Natural killer cell (primary cell): ENCODE data around the gene ACTL6A. TPM values are rescaled to one million over a fixed set of nuclear protein-coding genes. Genes with fewer than 3 reads are reported as not detected.
"Not testable (repeated sequence)": the region's sequence is repeated elsewhere in the genome, so short reads cannot be mapped to it uniquely, and the experiment has no call there.

ENCODE experiments used
- ATAC-seq, 3 donors: fragments of 150-1000 bp in 2 of 3; fragments of 200-7000 bp in 1 of 3; cut with Tn5 transposase; 1 replicate in 1 of 3; 2 replicates in 2 of 3; pipeline ENCODE4 v1.10.0; 2021; ENCODE audit warnings: mild to moderate bottlenecking in 2 of 3, moderate library complexity in 2 of 3
- DNase-seq, 2 donors: peaks; one replicate each; pipeline versions ENCODE4 v3.0.0 to v3.0.0-alpha.2; 2013 to 2021; ENCODE audit warnings: mixed read lengths in 1 of 2
- H3K27ac ChIP-seq: one replicate; pipeline ENCODE4 v1.5.1; 2013; ENCODE audit warnings: mild to moderate bottlenecking, low read length
- H3K27me3 ChIP-seq: one replicate; pipeline ENCODE4 v1.6.1; 2013; ENCODE audit warnings: low read length; ENCODE audit not compliant: control insufficient read depth, insufficient read depth
- H3K36me3 ChIP-seq: one replicate; pipeline ENCODE4 v1.6.1; 2013; ENCODE audit warnings: low read length; ENCODE audit not compliant: control insufficient read depth, insufficient read depth
- H3K4me1 ChIP-seq: one replicate; pipeline ENCODE4 v1.6.1; 2013; ENCODE audit warnings: low read length; ENCODE audit not compliant: control insufficient read depth, insufficient read depth
- H3K4me3 ChIP-seq: one replicate; pipeline ENCODE4 v1.5.1; 2013; ENCODE audit warnings: low read length
- H3K9me3 ChIP-seq: one replicate; pipeline ENCODE4 v1.6.1; 2013; ENCODE audit warnings: low read length; ENCODE audit not compliant: control insufficient read depth, insufficient read depth
- H3K27ac Mint-ChIP-seq, 2 donors: one replicate each; pipeline ENCODE4 v1.8.0; 2022; ENCODE audit warnings: mild to moderate bottlenecking in 2 of 2, mixed read lengths in 2 of 2, moderate library complexity in 1 of 2
- H3K27me3 Mint-ChIP-seq, 2 donors: one replicate each; pipeline ENCODE4 v1.8.0; 2022; ENCODE audit warnings: low read depth in 2 of 2, mixed read lengths in 2 of 2
- H3K36me3 Mint-ChIP-seq: one replicate; pipeline ENCODE4 v1.8.0; 2022; ENCODE audit warnings: mixed read lengths
- H3K4me1 Mint-ChIP-seq, 2 donors: one replicate each; pipeline ENCODE4 v1.8.0; 2022; ENCODE audit warnings: mixed read lengths in 2 of 2
- H3K4me3 Mint-ChIP-seq: one replicate; pipeline ENCODE4 v1.8.0; 2022; ENCODE audit warnings: mild to moderate bottlenecking, moderate library complexity, mixed read lengths
- H3K9me3 Mint-ChIP-seq, 2 donors: one replicate each; pipeline ENCODE4 v1.8.0; 2022; ENCODE audit warnings: mixed read lengths in 2 of 2
- CTCF ChIP-seq: fragments of 200-600 bp; IDR thresholded peaks from one replicate; pipeline ENCODE4 v1.8.0; 2022; ENCODE audit warnings: antibody characterized with exemption
- WGBS: methylation state at CpG from one replicate; pipeline ENCODE4 v1.1.7; 2013; ENCODE audit warnings: missing lambda C conversion rate; ENCODE audit not compliant: insufficient coverage; 5-methylcytosine and 5-hydroxymethylcytosine counted together
- intact Hi-C: fragments of 100-400 bp; cut with micrococcal nuclease; formaldehyde crosslinking; loops from one replicate; pipeline ENCODE4 v1.14.2; 2022
- total RNA-seq, 4 donors: library from RNA; stranded (reverse); fragments of 120-200 nt in 1 of 4; gene quantifications; one replicate each; pipeline versions ENCODE4 v1.2.3 to v1.2.4, GENCODE V29; 2013 to 2022

Gene ACTL6A
- total RNA-seq, result 10 to 100 TPM; 23.1 to 29.9 (median 24.1) TPM
- total RNA-seq (2013), result 46.5 TPM

- H3K9me3 ChIP-seq, result no peaks in the 10 kb centered on the region
- peak within 1 kb of the TSS; percentile 84 for H3K4me3 ChIP-seq
- Mint-ChIP-seq H3K4me3 (peak within 1 kb of the TSS; percentile 93), H3K9me3 (no peaks in the 10 kb centered on the region), H3K36me3 (no peaks in the 10 kb centered on the region), H3K27me3 (peaks cover 3% of the 10 kb centered on the region in 2 donors), H3K4me1 (peaks cover 24 to 32% of the 10 kb centered on the region in 2 donors), H3K27ac (peak within 1 kb of the TSS; percentile 85 to 90)
- H3K27me3 ChIP-seq, result no peaks in the 10 kb centered on the region
- ATAC-seq (peak; percentile 91 to 97 (median 94)), DNase-seq (peak; percentile 95 to 98)
- intact Hi-C loops, result loop anchor here (1.0 to 2.0 kb wide), 5 partner anchors 43 to 548 kb away; partner anchors contain the start of genes MFN1, PIK3CA and ZNF639
- 0% methylated on average over 54 of the region's 55 CpGs for WGBS
- no peak for TF ChIP-seq CTCF
- peaks cover 7% of the 10 kb centered on the region for H3K4me1 ChIP-seq
- no peaks in the 10 kb centered on the region for H3K36me3 ChIP-seq
- peak within 1 kb of the TSS; percentile 48 for H3K27ac ChIP-seq
Observed at GRCh38 chr3:179562591-179563270, at the start of gene ACTL6A. ACTL6A (plus strand) TSS chr3:179562926; CDS start chr3:179563093, 167 bp downstream.

- intact Hi-C loops, result no loop called here
- 94% methylated on average over 1 of the region's 2 CpGs for WGBS
- Mint-ChIP-seq H3K9me3 (peaks cover 10 to 14% of the 10 kb centered on the region in 2 donors), H3K27ac (no peak overlapping the region), H3K36me3 (peaks cover 18% of the 10 kb centered on the region), H3K27me3 (peaks cover 5 to 10% of the 10 kb centered on the region in 2 donors), H3K4me1 (no peaks in the 10 kb centered on the region), H3K4me3 (no peak overlapping the region)
- Histone ChIP-seq H3K4me3 (no peak overlapping the region), H3K36me3 (no peaks in the 10 kb centered on the region), H3K9me3 (no peaks in the 10 kb centered on the region), H3K27me3 (no peaks in the 10 kb centered on the region), H3K27ac (no peak overlapping the region), H3K4me1 (no peaks in the 10 kb centered on the region)
- no peak for DNase-seq
- TF ChIP-seq CTCF, result no peak
- ATAC-seq, result no peak
Observed at GRCh38 chr3:179513862-179514261, 48.9 kb upstream of the ACTL6A start.

- 93% methylated on average over 7 of the region's 9 CpGs for WGBS
- H3K27ac Mint-ChIP-seq, H3K4me1 ChIP-seq, DNase-seq, H3K27ac ChIP-seq, H3K9me3 ChIP-seq, H3K27me3 Mint-ChIP-seq, H3K4me3 Mint-ChIP-seq, H3K27me3 ChIP-seq, H3K4me1 Mint-ChIP-seq, H3K4me3 ChIP-seq, intact Hi-C loops, ATAC-seq, H3K36me3 ChIP-seq: not testable (repeated sequence)
- Mint-ChIP-seq H3K36me3 (peaks cover 18% of the 10 kb centered on the region), H3K9me3 (peaks cover 10 to 14% of the 10 kb centered on the region in 2 donors)
Observed at GRCh38 chr3:179516461-179517251, 46.1 kb upstream of the ACTL6A start.

GRCh38 chr3:179526482-179526881 is 36.2 kb upstream of the ACTL6A start:
- intact Hi-C loops, result no loop called here
- Mint-ChIP-seq H3K4me1 (no peaks in the 10 kb centered on the region), H3K9me3 (no peaks in the 10 kb centered on the region), H3K36me3 (no peaks in the 10 kb centered on the region), H3K27me3 (peaks cover 0 to 10% of the 10 kb centered on the region in 2 donors), H3K4me3 (no peak overlapping the region), H3K27ac (no peak overlapping the region)
- DNase-seq (no peak), ATAC-seq (no peak)
- H3K27me3 ChIP-seq, result no peaks in the 10 kb centered on the region
- H3K9me3 ChIP-seq, result no peaks in the 10 kb centered on the region
- WGBS, result no CpG with 5 or more reads among the region's 1 CpG
- H3K27ac ChIP-seq, result no peak overlapping the region
- no peaks in the 10 kb centered on the region for H3K36me3 ChIP-seq
- no peak overlapping the region for H3K4me3 ChIP-seq
- TF ChIP-seq CTCF, result no peak
- no peaks in the 10 kb centered on the region for H3K4me1 ChIP-seq
